COLO829 (cell line): ENCODE data around the gene DCAF5.
"Not testable (repeated sequence)": the region's sequence is repeated elsewhere in the genome, so short reads cannot be mapped to it uniquely, and the experiment has no call there.

Experiments used
- DNase-seq: peaks from one replicate; pipeline ENCODE4 v3.0.0; 2012; ENCODE audit warnings: low spot score

DCAF5 gene

DNA sequence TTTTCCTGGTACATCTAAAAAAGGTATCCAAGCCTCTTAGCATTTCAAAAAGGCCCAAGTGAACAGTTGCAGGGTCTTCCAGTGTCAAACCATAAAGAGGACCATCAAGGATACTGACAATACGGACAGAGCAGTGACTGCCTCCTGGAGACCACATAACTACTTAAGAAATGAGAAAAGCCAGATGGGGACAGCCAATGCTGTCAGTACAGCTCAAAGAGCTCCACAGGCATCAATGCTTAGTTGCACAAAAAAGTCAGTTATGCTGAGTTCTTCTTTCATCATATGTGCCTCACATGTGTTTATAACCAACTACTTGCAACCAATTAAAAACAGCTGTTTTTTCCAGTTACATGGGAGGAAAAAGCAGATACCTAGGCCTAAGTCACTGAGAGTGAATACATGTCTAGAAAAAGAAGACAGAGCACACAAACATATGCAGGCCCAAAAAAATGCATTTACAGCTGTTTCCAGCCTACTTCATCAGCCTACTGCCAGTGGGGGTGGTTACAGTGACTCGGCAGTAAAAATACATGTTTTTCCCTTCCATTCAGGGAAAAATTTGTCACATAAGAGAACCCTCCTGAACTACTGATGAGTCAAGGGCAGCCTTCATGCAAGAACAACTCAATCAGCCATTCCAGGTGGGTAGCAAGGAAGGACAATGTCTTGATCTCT is 84.0 kb downstream of the DCAF5 start:
- DNase-seq = no peak

DNA sequence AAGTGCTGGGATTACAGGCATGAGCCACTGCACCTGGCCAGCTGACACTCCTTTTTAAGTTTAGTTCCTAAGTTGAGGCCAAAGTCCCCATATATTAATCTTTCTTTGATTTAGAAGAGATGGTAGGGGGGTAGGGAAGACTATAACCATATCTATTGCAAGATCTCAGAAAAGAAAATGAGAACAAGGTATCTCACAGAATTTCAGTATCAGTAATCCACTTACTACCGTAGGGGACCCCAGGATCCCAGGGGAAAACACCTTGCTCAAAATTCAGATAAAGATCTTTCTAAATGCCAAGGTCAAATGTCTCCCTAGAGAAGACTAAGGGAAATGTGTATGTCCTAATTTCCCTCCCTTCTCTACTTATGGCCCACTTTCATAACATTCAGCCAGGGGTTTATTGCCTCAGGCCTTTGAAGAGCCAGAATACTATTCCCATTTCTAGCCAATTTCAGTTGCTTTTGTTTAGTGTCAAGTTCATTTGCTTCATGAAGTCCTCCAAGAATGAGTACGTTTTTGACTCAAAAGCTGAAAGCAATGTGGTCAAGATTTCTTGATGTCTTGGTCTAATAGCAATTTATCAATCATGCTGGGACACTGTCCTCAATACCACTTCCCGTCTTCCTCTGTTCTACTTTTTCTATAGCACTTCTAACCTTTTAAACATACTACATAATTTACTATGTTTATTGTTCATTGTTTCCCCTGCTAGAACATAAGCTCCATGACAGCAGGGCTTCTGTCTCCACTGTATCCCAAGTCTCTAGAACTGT is 86.3 kb downstream of the DCAF5 start:
- DNase-seq = no peak

- DNase-seq = not testable (repeated sequence)
Observed at GRCh38 chr14:69065934-69066333, 87.0 kb downstream of the DCAF5 start.

DNA sequence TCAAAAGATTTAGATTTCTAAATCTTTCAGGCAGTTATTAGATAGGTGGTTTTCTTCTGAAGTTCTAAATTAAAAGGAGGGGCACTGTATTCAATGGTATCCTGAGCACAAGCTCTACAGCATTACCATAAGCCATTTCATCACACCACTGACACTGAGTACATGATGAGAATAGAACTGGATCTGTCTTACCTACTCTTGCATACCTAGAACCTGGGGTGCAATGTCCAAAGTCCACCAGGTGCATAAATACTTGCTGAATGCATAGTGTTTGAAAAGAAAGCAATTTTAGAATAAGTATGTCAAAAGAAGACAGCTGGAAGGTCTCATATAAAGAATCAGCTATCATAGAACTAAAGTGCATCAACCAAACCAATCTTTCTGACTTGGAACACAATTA is 88.3 kb downstream of the DCAF5 start:
- DNase-seq = no peak

- DNase-seq = no peak
Observed at GRCh38 chr14:69059658-69060623, 93.0 kb downstream of the DCAF5 start.

- no peak for DNase-seq
Observed at GRCh38 chr14:69055999-69056788, 96.7 kb downstream of the DCAF5 start.

GRCh38 chr14:69055125-69055524 is 97.8 kb downstream of the DCAF5 start:
- DNase-seq = no peak

GRCh38 chr14:69054030-69054429 is 98.9 kb downstream of the DCAF5 start:
- DNase-seq = no peak

DNA sequence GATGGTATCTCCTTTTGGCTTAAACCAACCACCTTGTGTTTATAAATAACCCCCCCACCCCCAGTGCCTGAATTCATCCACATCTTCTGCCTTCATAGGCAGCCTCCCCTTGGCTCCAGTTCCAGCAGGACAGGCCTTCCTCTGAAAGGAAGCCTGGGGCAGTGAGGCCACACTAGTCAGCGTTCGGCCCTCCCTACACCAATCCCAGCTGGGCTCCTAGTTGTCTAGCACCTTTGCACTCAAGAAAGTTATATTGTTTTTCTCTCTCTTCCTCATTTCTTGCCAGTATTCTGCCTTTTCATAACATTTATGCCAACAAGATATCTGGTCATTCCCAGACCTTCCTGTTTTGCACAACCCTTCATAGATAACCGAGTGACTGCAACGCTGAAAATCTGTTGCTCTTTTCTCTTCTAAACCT is 100.7 kb downstream of the DCAF5 start:
- no peak for DNase-seq

- DNase-seq = no peak
Observed at GRCh38 chr14:69050240-69051184, 102.4 kb downstream of the DCAF5 start.

- no peak for DNase-seq
Observed at GRCh38 chr14:69049675-69050074, 103.2 kb downstream of the DCAF5 start.

- DNase-seq = no peak
Observed at GRCh38 chr14:69048456-69048855, 104.5 kb downstream of the DCAF5 start.

GRCh38 chr14:69047255-69047654 is 105.7 kb downstream of the DCAF5 start:
- DNase-seq = no peak

DNA sequence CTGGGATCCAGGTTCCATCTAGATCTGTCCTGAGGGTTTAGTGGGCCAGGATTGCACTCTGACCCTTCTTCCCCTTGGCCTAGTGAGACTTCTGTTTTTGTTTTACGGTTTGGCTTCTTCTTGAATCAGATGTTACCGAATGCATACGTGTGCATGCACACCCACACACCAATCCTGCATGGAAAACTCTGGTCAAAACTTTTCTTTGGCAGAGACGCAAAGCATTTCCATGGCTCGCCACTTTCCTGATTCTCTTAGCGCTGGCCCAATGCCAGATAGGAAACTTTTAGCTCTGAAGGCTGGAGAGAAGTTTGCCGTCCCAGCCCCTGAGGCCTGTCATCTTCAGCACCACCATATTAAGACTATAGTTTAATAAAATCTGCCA is 106.5 kb downstream of the DCAF5 start:
- no peak for DNase-seq

- DNase-seq = no peak
Observed at GRCh38 chr14:69045857-69046475, 107.0 kb downstream of the DCAF5 start.

DNA sequence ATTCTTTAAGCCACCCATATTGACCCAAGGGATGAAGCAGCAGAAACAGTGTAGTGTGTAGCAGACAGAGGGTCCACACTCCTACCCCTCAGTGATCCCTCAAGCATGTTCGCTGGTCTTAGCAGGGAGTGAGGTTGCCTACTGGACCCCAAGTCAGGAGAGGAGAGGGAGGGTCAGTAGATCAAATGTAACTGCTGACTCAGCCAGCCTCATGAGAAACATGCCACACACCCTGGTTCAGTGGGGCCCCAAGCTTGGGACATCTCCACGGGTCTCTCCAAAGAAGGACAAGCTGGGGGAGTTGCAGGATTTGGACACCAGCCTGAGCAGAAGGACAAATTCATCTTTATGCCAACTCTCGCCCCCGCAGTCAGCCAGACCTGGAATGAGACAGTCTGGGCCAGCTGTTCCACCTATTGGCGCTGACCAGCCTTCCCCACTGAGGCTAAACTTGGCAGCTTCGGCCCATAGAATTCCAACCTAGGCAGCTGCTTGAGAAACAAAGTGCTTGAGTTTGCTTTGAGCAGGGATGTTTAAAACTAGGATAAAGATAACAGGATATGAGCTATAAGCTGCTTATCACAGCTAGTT is 107.9 kb downstream of the DCAF5 start:
- DNase-seq = no peak

GRCh38 chr14:69044296-69044695 is 108.6 kb downstream of the DCAF5 start:
- DNase-seq = no peak

GRCh38 chr14:69043596-69044260 is 109.2 kb downstream of the DCAF5 start:
- no peak for DNase-seq

GRCh38 chr14:69042787-69043444 is 110.0 kb downstream of the DCAF5 start:
- no peak for DNase-seq
